ENCODE measurements around the gene FNDC4. TPM values are rescaled to one million over a fixed set of nuclear protein-coding genes. Genes with fewer than 3 reads are reported as not detected.

The FNDC4 gene, protein sequence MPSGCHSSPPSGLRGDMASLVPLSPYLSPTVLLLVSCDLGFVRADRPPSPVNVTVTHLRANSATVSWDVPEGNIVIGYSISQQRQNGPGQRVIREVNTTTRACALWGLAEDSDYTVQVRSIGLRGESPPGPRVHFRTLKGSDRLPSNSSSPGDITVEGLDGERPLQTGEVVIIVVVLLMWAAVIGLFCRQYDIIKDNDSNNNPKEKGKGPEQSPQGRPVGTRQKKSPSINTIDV
- 13.4 and 14.7 TPM in 2 replicates for total RNA-seq (2021; fragmentation: NEBNext Ultra II Directional; extraction: Animal tissue kit (Norgen Biotek cat#: 25700))
- 14.0 and 14.1 TPM in 2 replicates for polyA plus RNA-seq (2011; rRNA removed)
- 12.2 TPM for polyA plus RNA-seq (2011; cell fraction: cytosol; rRNA removed)
- polyA plus RNA-seq (2011; cell fraction: nucleus; rRNA removed) = 13.7 TPM
- polyA plus RNA-seq (2012, experiment 1 of 2) = 9.1 to 14.9 TPM (median 14.5 TPM) in 4 replicates
- polyA plus RNA-seq (2012, experiment 2 of 2) = 18.5 TPM
- 8.6 TPM for polyA plus RNA-seq (2013, experiment 1 of 2)
- 9.0 TPM for polyA plus RNA-seq (2013, experiment 2 of 2)
- 4.4 and 5.9 TPM in 2 replicates for polyA minus RNA-seq (2011; rRNA and poly(A)+ RNA removed)
- 5.9 TPM for polyA minus RNA-seq (2011; cell fraction: cytosol; rRNA and poly(A)+ RNA removed)
- polyA minus RNA-seq (2011; cell fraction: nucleus; rRNA and poly(A)+ RNA removed) = 8.4 TPM
- long read RNA-seq, experiment 1, partial matches to known transcripts = 7 of 16 reads
- long read RNA-seq, experiment 1, other reads (novel, unspliced or antisense) = 5 of 16 reads
- long read RNA-seq, experiment 2, partial matches to known transcripts = 1 of 1 reads
- long read RNA-seq, experiment 2, other reads (novel, unspliced or antisense) = 0 of 1 reads

DNA sequence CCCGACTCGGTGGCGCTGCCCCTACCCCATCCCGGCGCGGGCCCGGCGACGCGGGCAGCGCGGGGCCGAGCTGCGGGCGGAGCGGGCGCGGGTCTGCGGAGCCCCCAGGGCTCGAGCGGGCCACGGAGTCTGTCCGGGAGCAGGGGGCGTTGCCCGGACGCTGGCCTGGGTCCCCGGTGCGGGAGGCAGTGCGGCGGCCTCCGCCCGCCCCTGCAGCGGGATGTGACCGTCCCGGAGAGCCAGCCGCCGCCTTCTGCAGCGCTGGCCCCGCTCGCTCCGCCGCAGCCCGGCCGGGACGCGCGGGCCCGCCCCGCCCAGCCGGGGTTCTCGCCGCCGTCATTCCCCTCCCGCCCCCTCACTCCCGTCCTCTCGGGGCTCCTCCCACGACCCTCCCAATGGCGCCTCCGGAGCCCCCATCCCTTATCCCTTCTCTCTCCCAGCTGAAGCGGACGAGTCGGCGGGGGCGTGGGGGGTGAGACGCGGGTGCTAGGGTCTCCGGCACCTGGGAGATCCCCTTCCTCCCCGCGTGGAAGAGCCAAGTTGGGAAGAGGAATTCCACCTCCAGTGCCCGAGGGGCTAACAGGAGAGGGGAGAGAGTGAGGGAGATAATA, at the start of gene FNDC4:
TSS of gene FNDC4 (minus strand) at position 257 of the 611 bp plus-strand sequence. CDS start 521 bp downstream, outside the sequence.
- H3K4me1 ChIP-seq (replicated peaks in 1 of 4; ENCODE audit: control insufficient read depth in 3 of 4, insufficient read depth in 4 of 4, low read length in 3 of 4) = peaks cover 3 to 11% (median 4%) of the 10 kb centered on the region in 4 experiments
- H3K23me2 ChIP-seq (ENCODE audit: low read depth, low read length) = peaks cover 8% of the 10 kb centered on the region
- H3K23ac ChIP-seq (ENCODE audit: insufficient read length) = no peak within 1 kb of the TSS
- 1% methylated on average over 34 of the region's 70 CpGs; no CpG with 5 or more reads in 1 of the 2 experiments for WGBS, 2 experiments (ENCODE audit: extremely low coverage in 1 of 2, insufficient coverage in 1 of 2, insufficient read length in 1 of 2, insufficient replicate concordance in 2 of 2, low coverage in 1 of 2, low lambda C conversion rate in 2 of 2, missing lambda C conversion rate in 1 of 2)
- no peak within 1 kb of the TSS for H2BK15ac ChIP-seq (ENCODE audit: low read length)
- H3K79me1 ChIP-seq (ENCODE audit: low read depth, low read length) = no peaks in the 10 kb centered on the region
- H3K9me3 ChIP-seq (ENCODE audit: insufficient read depth in 2 of 2, low read depth in 1 of 2, low read length in 1 of 2) = no peaks in the 10 kb centered on the region; a peak in 1 of 4 replicates
- FAIRE-seq (no peak), DNase-seq (ENCODE audit: low read depth in 1 of 2, low spot score in 2 of 2) (peak in 1 of 2 experiments; percentile 78)
- no peak within 1 kb of the TSS for H3K4ac ChIP-seq (replicated peaks; ENCODE audit: insufficient read length, low read depth, low read length)
- H4K91ac ChIP-seq (replicated peaks; ENCODE audit: insufficient read length, low read length) = no peak within 1 kb of the TSS
- H4K20me1 ChIP-seq (replicated peaks in 1 of 2; ENCODE audit: control insufficient read depth in 1 of 2, insufficient read depth in 2 of 2, low read length in 2 of 2) = no peaks in the 10 kb centered on the region
- peak within 1 kb of the TSS; percentile 61 to 100 for H3K4me2 ChIP-seq (ENCODE audit: insufficient read depth in 1 of 2, low read depth in 2 of 2, low read length in 2 of 2)
- H4K8ac ChIP-seq (ENCODE audit: extremely low read depth, insufficient read depth, low read length) = peak within 1 kb of the TSS; percentile 22; the same call in 1 of the 2 replicates
- peak within 1 kb of the TSS; percentile 61; the same call in 1 of the 2 replicates for H2BK12ac ChIP-seq (ENCODE audit: low read depth, low read length)
- H3K27me3 ChIP-seq (replicated peaks in 1 of 4; ENCODE audit: control insufficient read depth in 3 of 4, extremely low read depth in 1 of 4, insufficient read depth in 3 of 4, low read length in 3 of 4) = peaks cover 0 to 9% (median 7%) of the 10 kb centered on the region in 4 experiments; a peak in 5 of 7 replicates
- no peaks in the 10 kb centered on the region for H3K36me3 ChIP-seq (ENCODE audit: control insufficient read depth in 2 of 4, insufficient read depth in 4 of 4, low read length in 3 of 4)
- no peak within 1 kb of the TSS for H2BK20ac ChIP-seq (ENCODE audit: low read length)
- peak within 1 kb of the TSS; percentile 38; the same call in 1 of the 2 replicates for H2BK5ac ChIP-seq (ENCODE audit: low read depth, low read length)
- H4K5ac ChIP-seq (ENCODE audit: insufficient read length, low read depth, low read length) = no peak within 1 kb of the TSS
- ChIA-PET POLR2A (ENCODE audit: partially characterized antibody) (interaction anchor here (0.6 to 2.0 kb wide), 7 partner anchors 9 to 1059 kb away, joined by 3 to 10 read pairs (median 3); partner anchors contain the start of genes GTF3C2, PPM1G, SLC4A1AP and SUPT7L), CTCF (ENCODE audit: partially characterized antibody) (interaction anchor here (0.9 to 1.2 kb wide), 4 partner anchors 14 to 147 kb away, joined by 3 to 4 read pairs (median 4); no protein-coding TSS in a partner anchor)
- H3K79me2 ChIP-seq (ENCODE audit: control insufficient read depth in 1 of 2, insufficient read depth in 2 of 2, low read length in 2 of 2) = no peaks in the 10 kb centered on the region
- H2AFZ ChIP-seq (ENCODE audit: low read length) = peak within 1 kb of the TSS; percentile 95
- peak within 1 kb of the TSS; percentile 55; the same call in 1 of the 2 replicates for H3K18ac ChIP-seq (ENCODE audit: extremely low read depth, low read length)
- peak within 1 kb of the TSS in 2 of 4 experiments; percentile 38 to 59; a peak in 4 of 7 replicates for H3K9ac ChIP-seq (replicated peaks in 1 of 4; ENCODE audit: extremely low read depth in 1 of 4, low read depth in 3 of 4, low read length in 3 of 4)
- peak within 1 kb of the TSS; percentile 52 to 96 (median 76) for H3K4me3 ChIP-seq (ENCODE audit: extremely low read depth in 1 of 4, insufficient read depth in 2 of 4, low read depth in 3 of 4, low read length in 4 of 4)
- H3K56ac ChIP-seq (replicated peaks; ENCODE audit: insufficient read length, low read depth, low read length) = no peak within 1 kb of the TSS
- no peak within 1 kb of the TSS for H2AK5ac ChIP-seq (ENCODE audit: low read depth, low read length)
- H3K27ac ChIP-seq (ENCODE audit: low read depth, low read length) = no peak within 1 kb of the TSS; the same call in 1 of the 2 replicates
- H2BK120ac ChIP-seq (replicated peaks; ENCODE audit: low read depth, low read length) = no peak within 1 kb of the TSS
- no peak within 1 kb of the TSS for H3K14ac ChIP-seq (ENCODE audit: insufficient read length)
- TF ChIP-seq EP300 (IDR thresholded peaks at IDR 0.05; ENCODE audit: borderline replicate concordance in 1 of 2, low read depth in 2 of 2, low read length in 2 of 2) (no peak), NANOG (IDR thresholded peaks at IDR 0.05; ENCODE audit: insufficient read depth, low read depth, low read length, poor library complexity, severe bottlenecking) (no peak), TAF7 (optimal IDR thresholded peaks at IDR 0.05; ENCODE audit: borderline replicate concordance, low read depth, low read length) (peak; percentile 13), TEAD4 (IDR thresholded peaks at IDR 0.05; ENCODE audit: low read depth, low read length) (no peak), HDAC6 (IDR thresholded peaks at IDR 0.05; ENCODE audit: low read depth, low read length) (no peak)
